Stimulated activated CD8-positive, alpha-beta memory T cell treated with anti-CD3 and anti-CD28 coated beads, Interleukin-15, amount 100 ng/mL, for 48 hours (primary cell): ENCODE data around the gene URGCP.

Experiments used
- DNase-seq, 2 donors: peaks; one replicate each; pipeline ENCODE4 v3.0.0-alpha.2; 2020; ENCODE audit warnings: low read depth in 2 of 2

Gene URGCP, protein sequence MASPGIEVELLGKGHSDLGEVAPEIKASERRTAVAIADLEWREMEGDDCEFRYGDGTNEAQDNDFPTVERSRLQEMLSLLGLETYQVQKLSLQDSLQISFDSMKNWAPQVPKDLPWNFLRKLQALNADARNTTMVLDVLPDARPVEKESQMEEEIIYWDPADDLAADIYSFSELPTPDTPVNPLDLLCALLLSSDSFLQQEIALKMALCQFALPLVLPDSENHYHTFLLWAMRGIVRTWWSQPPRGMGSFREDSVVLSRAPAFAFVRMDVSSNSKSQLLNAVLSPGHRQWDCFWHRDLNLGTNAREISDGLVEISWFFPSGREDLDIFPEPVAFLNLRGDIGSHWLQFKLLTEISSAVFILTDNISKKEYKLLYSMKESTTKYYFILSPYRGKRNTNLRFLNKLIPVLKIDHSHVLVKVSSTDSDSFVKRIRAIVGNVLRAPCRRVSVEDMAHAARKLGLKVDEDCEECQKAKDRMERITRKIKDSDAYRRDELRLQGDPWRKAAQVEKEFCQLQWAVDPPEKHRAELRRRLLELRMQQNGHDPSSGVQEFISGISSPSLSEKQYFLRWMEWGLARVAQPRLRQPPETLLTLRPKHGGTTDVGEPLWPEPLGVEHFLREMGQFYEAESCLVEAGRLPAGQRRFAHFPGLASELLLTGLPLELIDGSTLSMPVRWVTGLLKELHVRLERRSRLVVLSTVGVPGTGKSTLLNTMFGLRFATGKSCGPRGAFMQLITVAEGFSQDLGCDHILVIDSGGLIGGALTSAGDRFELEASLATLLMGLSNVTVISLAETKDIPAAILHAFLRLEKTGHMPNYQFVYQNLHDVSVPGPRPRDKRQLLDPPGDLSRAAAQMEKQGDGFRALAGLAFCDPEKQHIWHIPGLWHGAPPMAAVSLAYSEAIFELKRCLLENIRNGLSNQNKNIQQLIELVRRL

DNA sequence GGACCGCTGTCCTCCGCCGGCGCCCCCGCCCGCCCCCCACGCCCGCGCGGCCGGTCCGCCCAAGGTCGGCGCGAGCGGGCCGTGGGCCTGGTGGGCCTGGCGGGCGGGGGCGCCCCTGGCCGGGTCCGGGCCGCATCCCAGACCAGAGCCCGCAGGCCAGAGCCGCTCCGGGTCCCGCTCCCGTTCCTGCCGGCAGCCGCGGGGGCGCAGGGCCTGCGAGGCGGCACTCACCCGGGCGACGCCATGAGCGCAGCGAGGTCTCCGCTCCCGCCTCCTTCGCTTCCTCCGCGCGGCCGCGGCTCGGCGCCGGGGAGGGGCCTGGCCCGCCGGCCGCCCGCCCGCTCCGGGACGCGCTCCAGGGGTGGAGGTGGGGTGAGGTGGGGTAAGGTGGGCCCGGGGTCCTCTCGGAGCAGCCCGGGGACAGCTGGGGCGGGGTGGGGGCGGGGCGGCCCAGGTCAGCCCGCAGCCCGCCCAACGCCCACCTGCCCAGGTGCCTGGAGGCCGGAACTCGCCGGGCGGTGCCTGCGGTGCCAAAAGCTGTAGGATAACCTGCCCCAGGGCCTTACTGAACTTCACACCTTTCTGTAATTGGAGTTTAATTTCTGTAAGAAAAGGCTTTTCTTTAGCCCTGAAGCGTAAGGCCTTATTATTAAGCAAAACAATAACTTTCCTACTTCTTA, at the start of gene URGCP:
Gene URGCP, minus strand, starts transcription at position 266 of the 680 bp plus-strand sequence. Its CDS starts 21 bp downstream, at position 245.
- DNase-seq, result peak; percentile 28 to 37

DNA sequence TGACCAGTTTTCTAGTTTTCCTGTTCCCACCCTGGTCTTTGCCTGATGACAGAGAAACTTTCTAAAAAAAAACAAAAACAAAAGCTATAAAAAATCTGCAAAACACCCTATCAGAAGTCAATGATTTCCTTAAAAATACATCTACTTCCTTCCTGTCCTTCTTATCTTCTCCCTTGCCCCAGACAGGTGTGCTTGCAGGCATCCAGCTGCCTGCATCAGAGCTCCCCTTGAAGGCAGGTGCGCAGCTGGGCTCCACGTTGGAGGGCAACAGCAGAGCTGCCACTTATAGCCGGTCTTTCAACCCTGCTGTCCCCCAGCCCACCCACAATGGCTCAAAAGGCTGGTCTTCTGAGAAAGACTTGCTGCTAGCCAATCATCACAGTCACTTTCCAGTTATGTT, 49.6 kb upstream of the URGCP start:
- DNase-seq, result no peak

DNA sequence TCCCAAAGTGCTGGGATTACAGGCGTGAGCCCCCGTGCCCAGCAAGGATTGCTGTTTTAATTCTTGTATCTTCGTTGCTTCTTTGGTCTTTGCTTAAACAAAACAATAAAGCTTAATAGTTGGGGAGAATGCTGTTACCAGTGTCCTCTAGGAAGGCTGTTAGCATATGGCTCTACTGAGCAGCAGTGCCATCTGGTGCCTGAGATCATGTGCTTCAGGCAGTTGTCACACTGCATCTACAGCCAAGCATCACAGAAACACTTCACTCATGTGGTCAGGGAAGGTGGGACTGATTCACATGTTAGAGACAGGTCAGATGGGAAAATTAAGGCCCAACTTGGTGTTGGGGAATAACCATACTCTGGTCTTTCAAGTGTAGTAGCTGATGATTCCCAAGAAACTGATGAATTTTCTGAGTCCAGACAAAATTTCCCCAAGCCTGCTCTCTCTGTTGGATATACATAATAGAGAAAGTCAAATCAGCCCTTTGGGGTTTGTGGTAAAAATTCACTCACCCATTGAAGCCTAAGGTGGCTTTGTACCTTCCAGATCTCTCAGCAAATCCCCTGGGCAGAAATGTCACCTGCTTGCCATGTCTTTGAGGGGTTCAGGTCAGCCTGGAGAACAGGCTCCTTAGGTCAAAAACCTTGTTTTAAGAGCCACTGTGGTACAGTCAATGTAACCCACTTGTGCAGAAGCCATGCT, 48.3 kb upstream of the URGCP start:
- DNase-seq, result no peak

- DNase-seq, result no peak
Observed at GRCh38 chr7:43953071-43953470, 46.7 kb upstream of the URGCP start.

- no peak for DNase-seq
Observed at GRCh38 chr7:43952028-43952427, 45.6 kb upstream of the URGCP start.

DNA sequence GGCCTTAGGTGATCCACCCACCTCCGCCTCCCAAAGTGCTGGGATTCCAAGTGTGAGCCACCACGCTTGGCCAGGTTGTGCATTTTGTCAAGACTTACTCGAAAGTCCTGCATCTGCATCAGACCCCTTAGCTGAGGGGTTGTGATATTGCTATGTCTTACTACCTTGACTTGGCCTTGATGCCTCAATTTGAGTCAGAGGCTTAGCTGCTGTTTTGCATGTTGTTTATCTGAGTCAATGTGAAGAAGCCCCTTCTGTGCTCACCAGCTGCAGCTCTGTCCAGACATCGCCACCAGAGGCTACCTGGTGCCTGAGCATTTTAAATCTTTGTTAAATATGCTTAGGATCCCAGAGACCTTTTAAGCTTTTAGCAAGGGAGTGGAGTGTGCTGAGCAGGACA, 37.9 kb upstream of the URGCP start:
- DNase-seq, result no peak

GRCh38 chr7:43943417-43944187, 37.2 kb upstream of the URGCP start:
- no peak for DNase-seq

DNA sequence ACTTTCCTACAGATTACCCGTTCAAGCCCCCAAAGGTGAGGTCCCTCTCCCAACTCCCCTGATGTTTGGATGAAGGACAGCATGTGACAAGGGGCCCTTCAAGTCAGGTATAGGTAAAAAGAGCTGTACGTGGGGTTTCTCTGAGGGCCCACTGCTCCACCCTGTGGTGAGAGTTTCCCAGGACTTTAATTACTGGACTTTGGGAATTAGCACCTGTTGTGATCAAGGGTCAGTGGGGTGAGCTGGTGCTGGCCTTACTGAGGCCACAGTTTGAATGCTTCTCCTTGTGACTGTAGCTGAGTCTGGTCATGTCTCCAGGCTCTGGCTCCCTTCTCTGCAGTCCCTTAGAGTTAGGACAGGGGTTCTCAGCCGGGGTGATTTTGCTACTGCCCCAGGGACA, 36.6 kb upstream of the URGCP start:
- no peak for DNase-seq

GRCh38 chr7:43942250-43942649, 35.9 kb upstream of the URGCP start:
- DNase-seq, result no peak

- DNase-seq, result no peak
Observed at GRCh38 chr7:43938892-43939482, 32.6 kb upstream of the URGCP start.

GRCh38 chr7:43937444-43937843, 31.0 kb upstream of the URGCP start:
- no peak for DNase-seq

DNA sequence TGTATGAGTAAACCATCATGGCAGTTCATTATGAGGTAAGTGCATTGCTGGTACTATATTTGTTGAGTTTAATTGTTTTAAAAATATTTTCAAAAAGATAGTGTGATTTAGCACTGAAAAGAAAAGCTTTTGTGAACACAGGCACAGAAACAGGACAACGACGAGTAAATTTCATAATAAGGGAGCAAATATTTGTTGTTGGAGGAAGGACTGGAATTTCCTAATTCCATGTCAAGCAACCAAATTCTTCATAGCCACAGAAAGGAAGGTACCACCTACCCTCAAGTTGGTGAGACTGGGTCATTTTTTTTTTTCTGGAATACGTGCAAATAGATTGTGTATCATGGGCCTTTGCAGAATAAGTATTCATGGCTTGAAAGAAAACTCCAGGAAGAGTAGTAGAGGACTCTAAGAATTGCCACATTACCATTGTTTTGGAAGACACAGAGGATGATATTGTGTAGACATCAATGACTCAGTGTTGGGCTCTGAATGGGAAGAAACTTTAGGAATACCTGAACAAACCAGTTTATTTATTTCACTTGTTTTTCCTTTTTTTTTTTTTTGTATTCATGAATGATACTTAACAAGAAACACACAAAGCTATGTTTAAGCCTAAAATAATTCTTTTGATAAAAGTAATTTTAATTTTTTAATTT, 27.6 kb upstream of the URGCP start:
- DNase-seq, result no peak

- no peak for DNase-seq
Observed at GRCh38 chr7:43931346-43931745, 24.9 kb upstream of the URGCP start.

DNA sequence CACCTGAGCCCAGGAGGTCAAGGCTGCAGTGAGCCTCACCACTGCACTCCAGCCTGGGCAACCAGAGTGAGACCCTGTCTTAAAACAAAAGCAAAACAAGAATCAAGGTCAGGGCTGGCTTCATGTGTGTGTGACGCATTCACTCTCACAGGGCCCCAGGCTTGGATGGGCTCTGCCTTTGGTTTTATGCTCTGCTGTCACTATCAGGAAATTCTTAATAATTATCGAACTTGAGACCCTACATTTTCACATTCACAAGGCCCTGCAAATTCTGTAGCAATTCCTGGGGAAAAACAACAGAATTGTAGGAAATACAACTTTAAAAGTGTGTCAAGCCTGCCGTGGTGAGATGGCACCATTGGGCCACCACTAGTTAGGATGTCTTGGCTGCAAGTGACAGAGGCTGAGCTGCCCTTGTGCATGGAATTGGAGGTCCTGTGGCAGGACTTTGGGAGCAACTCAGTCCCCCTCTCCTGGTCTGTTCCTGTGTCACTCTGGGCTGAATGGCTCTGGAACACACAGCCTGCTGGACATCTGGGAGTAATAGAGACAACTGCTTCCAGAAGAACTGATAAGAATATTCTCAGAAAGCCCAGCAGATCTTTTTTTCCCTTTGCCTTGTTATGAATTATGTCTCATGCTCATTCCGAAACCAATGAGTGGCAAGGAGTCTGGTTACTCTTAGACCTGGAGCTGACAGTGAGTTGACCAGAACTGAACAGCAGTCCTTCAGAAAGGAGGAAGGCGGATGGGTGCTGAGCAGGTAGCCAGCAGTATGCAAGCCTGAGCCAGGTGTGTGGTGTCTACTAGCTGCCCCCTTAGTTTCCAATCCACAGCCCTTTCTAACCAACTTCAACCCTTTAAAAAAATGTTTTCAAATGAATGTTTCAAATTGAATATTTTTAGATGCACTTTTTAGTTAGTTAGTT, 23.4 kb upstream of the URGCP start:
- no peak for DNase-seq

DNA sequence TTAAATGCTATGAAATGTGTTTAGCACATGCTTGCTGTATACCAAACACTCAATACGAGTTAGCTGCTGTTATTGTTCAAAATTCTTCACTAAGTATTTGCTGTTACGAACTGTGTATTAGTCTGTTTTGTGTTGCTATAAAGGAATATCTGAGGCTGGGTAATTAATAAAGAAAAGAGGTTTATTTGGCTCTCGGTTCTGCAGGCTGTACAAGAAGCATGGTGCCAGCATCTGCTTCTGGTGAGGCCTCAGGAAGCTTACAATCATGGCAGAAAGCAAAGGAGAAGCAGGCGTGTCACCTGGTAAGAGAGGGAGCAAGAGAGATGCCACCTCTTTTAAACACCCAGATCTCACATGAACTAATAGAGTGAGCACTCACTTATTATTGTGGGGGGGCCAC, 21.4 kb upstream of the URGCP start:
- DNase-seq, result no peak

GRCh38 chr7:43926798-43927123, 20.4 kb upstream of the URGCP start:
- DNase-seq, result no peak

DNA sequence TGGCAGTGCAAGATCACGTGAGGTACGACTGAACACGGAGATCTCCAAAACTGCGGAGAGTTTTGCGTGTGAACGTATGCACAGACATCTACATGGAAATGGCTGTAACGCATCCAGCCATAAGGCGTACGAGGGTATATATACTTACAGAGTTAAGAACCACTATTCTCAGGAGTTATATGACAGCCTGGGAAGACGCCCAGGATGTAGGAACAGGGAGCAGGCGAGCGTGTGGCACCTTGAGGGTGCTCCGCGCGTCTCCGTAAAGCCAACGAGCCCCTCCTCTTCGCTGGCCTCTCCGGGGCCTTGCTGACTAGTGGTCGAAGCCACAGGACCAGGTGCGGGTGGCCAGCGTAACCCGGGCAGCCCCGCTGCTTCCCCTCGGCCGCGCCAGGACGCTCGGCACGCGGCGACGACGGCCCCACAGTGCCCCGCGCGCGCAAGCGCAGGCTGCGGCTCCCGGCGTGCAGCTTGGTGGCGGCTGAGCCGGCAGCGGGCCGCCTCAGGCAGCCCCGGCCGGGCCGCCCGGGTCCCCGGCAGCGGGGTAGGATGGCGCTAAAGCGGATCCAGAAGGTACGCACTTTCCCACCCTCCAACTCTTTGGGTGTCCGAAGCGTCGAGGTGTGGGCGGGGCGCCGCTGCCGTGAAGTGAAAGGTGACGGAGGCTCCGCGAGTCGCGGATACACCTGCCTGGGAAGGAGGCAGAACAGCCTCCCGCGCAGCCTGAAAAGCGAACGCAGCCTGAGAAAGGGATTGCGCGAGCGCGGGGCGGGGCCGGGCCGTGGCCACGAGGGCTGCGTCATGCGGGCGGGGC, 19.8 kb upstream of the URGCP start, which contains the start of gene UBE2D4:
Gene UBE2D4, plus strand, starts transcription at position 453 of the 814 bp plus-strand sequence. Its CDS starts 97 bp downstream, at position 550.
- peak; percentile 86 for DNase-seq

- no peak for DNase-seq
Observed at GRCh38 chr7:43922726-43923125, 16.3 kb upstream of the URGCP start.
